Measurements from ENCODE around the gene CUX1.

CUX1 gene

DNA sequence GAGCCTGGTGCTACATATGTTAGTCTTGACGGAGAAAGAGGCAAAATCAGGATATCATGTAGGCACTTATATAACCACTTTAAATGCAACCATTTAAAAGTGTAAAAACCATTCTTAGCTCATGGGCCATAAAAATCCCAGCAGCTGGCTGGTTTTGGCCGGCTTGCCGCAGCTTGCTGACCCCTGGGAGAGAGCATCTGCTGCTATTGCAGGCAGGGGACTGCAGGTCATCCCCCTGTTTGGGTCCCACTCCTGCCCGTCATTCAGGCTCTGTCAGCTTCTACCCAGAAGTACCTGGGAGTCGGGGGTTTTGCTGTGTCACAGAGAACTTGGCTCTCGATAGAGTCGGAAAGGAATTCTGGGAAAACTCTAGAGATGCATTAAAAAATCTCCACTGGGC, 187.4 kb downstream of the CUX1 start:
- H3K4me1 ChIP-seq (ENCODE audit: control insufficient read depth, insufficient read depth, low read length): 0 out of 2 replicates have a peak, but pooled peaks cover 5% of the 10 kb centered on the region
- no peak for TF ChIP-seq ZNF529 (tag by site-specific recombination; IDR thresholded peaks at IDR 0.05; ENCODE audit: insufficient replicate concordance)
- TF ChIP-seq ZNF223 (tag by site-specific recombination; IDR thresholded peaks at IDR 0.05): no peak
- no peak for TF ChIP-seq ZBTB7A (tag by site-specific recombination; IDR thresholded peaks at IDR 0.05; ENCODE audit: low read depth)
- CTCF ChIA-PET: no interaction called here
- POLR2A ChIA-PET: no interaction called here
- H3K4me3 ChIP-seq (ENCODE audit: low read depth, low read length): no peak overlapping the region
- H3K27ac ChIP-seq (ENCODE audit: extremely low read depth, low read depth, low read length): no peak overlapping the region
- no peaks in the 10 kb centered on the region for H3K9me3 ChIP-seq (ENCODE audit: control insufficient read depth, insufficient read depth, low read depth, low read length)
- H3K36me3 ChIP-seq (ENCODE audit: control insufficient read depth in 2 of 2, insufficient read depth in 1 of 2, low read length in 2 of 2): no peaks in the 10 kb centered on the region

DNA sequence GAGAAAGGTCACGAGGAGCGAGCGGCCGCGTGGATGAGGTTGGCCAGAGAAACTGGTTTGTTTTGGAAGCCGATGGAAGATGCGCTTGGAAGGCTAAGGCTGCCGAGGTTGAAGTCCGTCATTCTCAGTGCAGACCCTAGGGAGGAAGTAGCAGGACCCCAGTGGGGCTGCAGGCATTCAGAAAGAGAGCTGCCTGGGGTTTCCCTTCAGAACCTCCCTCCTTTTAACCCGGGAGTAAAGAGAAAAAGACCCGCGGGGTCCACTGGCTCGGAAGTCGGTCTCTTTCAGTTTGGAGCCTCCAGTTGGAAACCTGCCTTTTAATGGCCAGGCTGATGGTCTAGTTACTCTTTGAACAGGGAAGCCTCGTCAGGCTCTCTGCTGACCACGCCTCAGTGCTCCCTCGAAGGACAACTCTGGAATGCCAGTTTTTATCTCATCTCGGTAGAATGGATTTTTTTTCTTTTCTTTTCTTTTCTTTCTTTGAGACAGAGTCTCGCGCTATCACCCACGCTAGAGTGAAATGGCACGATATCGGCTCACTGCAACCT, 188.6 kb downstream of the CUX1 start:
- no peaks in the 10 kb centered on the region for H3K9me3 ChIP-seq (ENCODE audit: control insufficient read depth, insufficient read depth, low read depth, low read length)
- H3K27ac ChIP-seq (ENCODE audit: extremely low read depth, low read depth, low read length): no peak overlapping the region
- TF ChIP-seq GLI4 (tag by site-specific recombination; IDR thresholded peaks at IDR 0.05): no peak
- TF ChIP-seq, protein P1, sequence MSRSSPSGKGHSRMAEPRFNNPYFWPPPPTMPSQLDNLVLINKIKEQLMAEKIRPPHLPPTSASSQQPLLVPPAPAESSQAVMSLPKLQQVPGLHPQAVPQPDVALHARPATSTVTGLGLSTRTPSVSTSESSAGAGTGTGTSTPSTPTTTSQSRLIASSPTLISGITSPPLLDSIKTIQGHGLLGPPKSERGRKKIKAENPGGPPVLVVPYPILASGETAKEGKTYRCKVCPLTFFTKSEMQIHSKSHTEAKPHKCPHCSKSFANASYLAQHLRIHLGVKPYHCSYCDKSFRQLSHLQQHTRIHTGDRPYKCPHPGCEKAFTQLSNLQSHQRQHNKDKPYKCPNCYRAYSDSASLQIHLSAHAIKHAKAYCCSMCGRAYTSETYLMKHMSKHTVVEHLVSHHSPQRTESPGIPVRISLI (tag by site-specific recombination; IDR thresholded peaks at IDR 0.05): no peak
- TF ChIP-seq ZNF776 (tag by site-specific recombination; IDR thresholded peaks at IDR 0.05; ENCODE audit: borderline replicate concordance): no peak
- no peak for TF ChIP-seq ZNF510 (tag by site-specific recombination; IDR thresholded peaks at IDR 0.05; ENCODE audit: insufficient replicate concordance)
- no peak for TF ChIP-seq ZNF391 (tag by site-specific recombination; IDR thresholded peaks at IDR 0.05; ENCODE audit: borderline replicate concordance, low read depth)
- TF ChIP-seq ZFP3 (tag by site-specific recombination; IDR thresholded peaks at IDR 0.05; ENCODE audit: low read depth): no peak
- TF ChIP-seq ZNF768 (tag by site-specific recombination; IDR thresholded peaks at IDR 0.05): no peak
- no peak for TF ChIP-seq ZNF24 (tag by site-specific recombination; IDR thresholded peaks at IDR 0.05)
- TF ChIP-seq EGR2 (tag by site-specific recombination; IDR thresholded peaks at IDR 0.05; ENCODE audit: low read depth): no peak
- no peak for TF ChIP-seq ZNF843 (tag by site-specific recombination; IDR thresholded peaks at IDR 0.05)
- TF ChIP-seq, protein P2, sequence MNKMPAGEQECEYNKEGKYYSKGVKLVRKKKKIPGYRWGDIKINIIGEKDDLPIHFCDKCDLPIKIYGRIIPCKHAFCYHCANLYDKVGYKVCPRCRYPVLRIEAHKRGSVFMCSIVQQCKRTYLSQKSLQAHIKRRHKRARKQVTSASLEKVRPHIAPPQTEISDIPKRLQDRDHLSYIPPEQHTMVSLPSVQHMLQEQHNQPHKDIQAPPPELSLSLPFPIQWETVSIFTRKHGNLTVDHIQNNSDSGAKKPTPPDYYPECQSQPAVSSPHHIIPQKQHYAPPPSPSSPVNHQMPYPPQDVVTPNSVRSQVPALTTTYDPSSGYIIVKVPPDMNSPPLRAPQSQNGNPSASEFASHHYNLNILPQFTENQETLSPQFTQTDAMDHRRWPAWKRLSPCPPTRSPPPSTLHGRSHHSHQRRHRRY (tag by site-specific recombination; IDR thresholded peaks at IDR 0.05): no peak
- TF ChIP-seq KLF10 (tag by site-specific recombination; IDR thresholded peaks at IDR 0.05): no peak
- TF ChIP-seq ZBTB20 (tag by site-specific recombination; IDR thresholded peaks at IDR 0.05): no peak
- no peak for TF ChIP-seq ZXDB (tag by site-specific recombination; IDR thresholded peaks at IDR 0.05)
- no peak for TF ChIP-seq ZNF157 (tag by site-specific recombination; IDR thresholded peaks at IDR 0.05)
- TF ChIP-seq, protein P3, sequence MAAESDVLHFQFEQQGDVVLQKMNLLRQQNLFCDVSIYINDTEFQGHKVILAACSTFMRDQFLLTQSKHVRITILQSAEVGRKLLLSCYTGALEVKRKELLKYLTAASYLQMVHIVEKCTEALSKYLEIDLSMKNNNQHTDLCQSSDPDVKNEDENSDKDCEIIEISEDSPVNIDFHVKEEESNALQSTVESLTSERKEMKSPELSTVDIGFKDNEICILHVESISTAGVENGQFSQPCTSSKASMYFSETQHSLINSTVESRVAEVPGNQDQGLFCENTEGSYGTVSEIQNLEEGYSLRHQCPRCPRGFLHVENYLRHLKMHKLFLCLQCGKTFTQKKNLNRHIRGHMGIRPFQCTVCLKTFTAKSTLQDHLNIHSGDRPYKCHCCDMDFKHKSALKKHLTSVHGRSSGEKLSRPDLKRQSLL (tag by site-specific recombination; IDR thresholded peaks at IDR 0.05): no peak
- no peak for TF ChIP-seq ZNF10 (tag by site-specific recombination; IDR thresholded peaks at IDR 0.05)
- TF ChIP-seq ZNF214 (tag by site-specific recombination; IDR thresholded peaks at IDR 0.05; ENCODE audit: borderline replicate concordance): no peak
- no peak for TF ChIP-seq ZBTB1 (tag by site-specific recombination; IDR thresholded peaks at IDR 0.05)
- no peak for TF ChIP-seq ZNF324 (tag by site-specific recombination; IDR thresholded peaks at IDR 0.05)
- POLR2A ChIA-PET: no interaction called here
- no peaks in the 10 kb centered on the region for H3K36me3 ChIP-seq (ENCODE audit: control insufficient read depth in 2 of 2, insufficient read depth in 1 of 2, low read length in 2 of 2)
- CTCF ChIA-PET: no interaction called here
- no peak overlapping the region for H3K4me3 ChIP-seq (ENCODE audit: low read depth, low read length)
- 0 out of 2 replicates have a peak, but pooled peaks cover 5% of the 10 kb centered on the region for H3K4me1 ChIP-seq (ENCODE audit: control insufficient read depth, insufficient read depth, low read length)
